HepG2 (cell line): Measurements from ENCODE around the gene EXOC3L4. TPM values are rescaled to one million over a fixed set of nuclear protein-coding genes. Genes with fewer than 3 reads are reported as not detected.

ENCODE experiments used
- EHMT2 ChIP-seq: fragments of 200-600 bp; sonication (generic); IDR thresholded peaks from 2 replicates; pipeline ENCODE4 v1.7.0; 2017; ENCODE audit warnings: antibody characterized with exemption, low read depth, low read length, borderline replicate concordance
- ESRRA ChIP-seq: sonication (generic); formaldehyde crosslinking; IDR thresholded peaks from 2 replicates; pipeline ENCODE4 v1.5.1; 2020; ENCODE audit warnings: mild to moderate bottlenecking, low read depth, missing genetic modification reagents
- HDAC2 ChIP-seq: sonication (generic); formaldehyde crosslinking; IDR thresholded peaks from 2 replicates; pipeline ENCODE4 v1.4.0; 2020; ENCODE audit warnings: missing genetic modification reagents
- HIVEP1 ChIP-seq: sonication (generic); formaldehyde crosslinking; IDR thresholded peaks from 2 replicates; pipeline ENCODE4 v1.4.0; 2020; ENCODE audit warnings: mild to moderate bottlenecking, missing genetic modification reagents
- HNRNPLL ChIP-seq: fragments of 200-400 bp; formaldehyde crosslinking; IDR thresholded peaks from 2 replicates; pipeline ENCODE4 v1.6.1; 2017; ENCODE audit warnings: mild to moderate bottlenecking, low read depth, low read length; ENCODE audit not compliant: poor library complexity, severe bottlenecking
- PRPF4 ChIP-seq: fragments of 200-400 bp; formaldehyde crosslinking; IDR thresholded peaks from 2 replicates; pipeline ENCODE4 v1.6.1; 2016; ENCODE audit warnings: low read length, low read depth; ENCODE audit not compliant: poor library complexity, severe bottlenecking
- RAD21 ChIP-seq: fragments of 450-650 bp; formaldehyde crosslinking; IDR thresholded peaks from 2 replicates; pipeline ENCODE4 v1.5.0; 2020; ENCODE audit warnings: mild to moderate bottlenecking
- RNF2 ChIP-seq: fragments of 450-650 bp; conservative IDR thresholded peaks from 2 replicates; pipeline ENCODE4 v1.6.1; 2016; ENCODE audit warnings: low read depth
- RXRA ChIP-seq: sonication (generic); formaldehyde crosslinking; IDR thresholded peaks from 2 replicates; pipeline ENCODE4 v1.5.1; 2020; ENCODE audit warnings: missing genetic modification reagents
- SP2 ChIP-seq: sonication (generic); formaldehyde crosslinking; IDR thresholded peaks from 2 replicates; pipeline ENCODE4 v1.5.1; 2020; ENCODE audit warnings: mild to moderate bottlenecking, missing genetic modification reagents
- SP4 ChIP-seq: sonication (generic); formaldehyde crosslinking; IDR thresholded peaks from 2 replicates; pipeline ENCODE4 v1.8.1; 2023; ENCODE audit warnings: mild to moderate bottlenecking, missing genetic modification reagents
- ZBTB14 ChIP-seq: sonication (generic); formaldehyde crosslinking; IDR thresholded peaks from 2 replicates; pipeline ENCODE4 v1.4.0; 2020; ENCODE audit warnings: missing genetic modification reagents
- ZFYVE20 ChIP-seq: sonication (generic); formaldehyde crosslinking; IDR thresholded peaks from 2 replicates; pipeline ENCODE4 v1.8.0; 2023; ENCODE audit warnings: low read depth, mild to moderate bottlenecking, moderate library complexity, missing genetic modification reagents, borderline replicate concordance
- ZNF101 ChIP-seq: sonication (generic); formaldehyde crosslinking; IDR thresholded peaks from 2 replicates; pipeline ENCODE4 v1.4.0; 2020; ENCODE audit warnings: mild to moderate bottlenecking, low read depth, missing genetic modification reagents, borderline replicate concordance
- ZNF331 ChIP-seq: sonication (generic); formaldehyde crosslinking; IDR thresholded peaks from 2 replicates; pipeline ENCODE4 v1.4.0; 2020; ENCODE audit warnings: missing genetic modification reagents
- ZNF510 ChIP-seq: sonication (generic); formaldehyde crosslinking; IDR thresholded peaks from 2 replicates; pipeline ENCODE4 v1.4.0; 2020; ENCODE audit warnings: low read depth, mild to moderate bottlenecking, missing genetic modification reagents
- ZNF598 ChIP-seq: sonication (generic); formaldehyde crosslinking; IDR thresholded peaks from 2 replicates; pipeline ENCODE4 v1.5.1; 2020; ENCODE audit warnings: mild to moderate bottlenecking, missing genetic modification reagents, borderline replicate concordance
- ZNF780A ChIP-seq: sonication (generic); formaldehyde crosslinking; IDR thresholded peaks from 2 replicates; pipeline ENCODE4 v1.8.0; 2022; ENCODE audit warnings: mild to moderate bottlenecking, missing genetic modification reagents, moderate library complexity
- ZNF878 ChIP-seq: sonication (generic); formaldehyde crosslinking; IDR thresholded peaks from 2 replicates; pipeline ENCODE4 v1.8.1; 2023; ENCODE audit warnings: mild to moderate bottlenecking, missing genetic modification reagents, moderate library complexity
- ZUFSP ChIP-seq: sonication (generic); formaldehyde crosslinking; IDR thresholded peaks from 2 replicates; pipeline ENCODE4 v1.9.0; 2021; ENCODE audit warnings: missing genetic modification reagents, mild to moderate bottlenecking, borderline replicate concordance
- polyA plus RNA-seq, 8 experiments: library from polyadenylated mRNA; depleted of rRNA in 3 of 8; stranded (reverse) in 7 of 8; unstranded in 1 of 8; fragments of >200 nt; fragmentation: Illumina TruSeq in 4 of 8; extraction: Trizol in 4 of 8; gene quantifications; 2 replicates each; pipeline versions ENCODE4 v1.2.1 to v1.2.3, GENCODE V29; 2011 to 2016; ENCODE audit warnings: low read depth in 4 of 8, missing spikeins in 1 of 8, mixed read lengths in 1 of 8; ENCODE audit not compliant: insufficient read depth in 1 of 8
- total RNA-seq, 5 experiments: library from RNA; depleted of rRNA; stranded (reverse); fragments of >200 nt; fragmentation: Illumina TruSeq; extraction: Trizol; gene quantifications; 2 replicates each; pipeline ENCODE4 v1.2.3, GENCODE V29; 2016; ENCODE audit warnings: low read depth in 1 of 5
- TF ChIP-seq, protein P1 (sequence below): sonication (generic); formaldehyde crosslinking; IDR thresholded peaks from 2 replicates; pipeline ENCODE4 v1.8.0; 2022; ENCODE audit warnings: missing genetic modification reagents, mild to moderate bottlenecking, moderate library complexity, borderline replicate concordance
- TF ChIP-seq, protein P2 (sequence below), 2 experiments: sonication (generic) in 1 of 2; formaldehyde crosslinking in 1 of 2; IDR thresholded peaks; 2 replicates each; pipeline versions ENCODE4 v1.5.1 to v1.6.1; 2011 to 2020; ENCODE audit warnings: borderline replicate concordance in 1 of 2, low read depth in 1 of 2, low read length in 1 of 2, mild to moderate bottlenecking in 1 of 2, missing genetic modification reagents in 1 of 2, moderate library complexity in 1 of 2
- TF ChIP-seq, protein P3 (sequence below): sonication (generic); formaldehyde crosslinking; IDR thresholded peaks from 2 replicates; pipeline ENCODE4 v1.4.0; 2020; ENCODE audit warnings: mild to moderate bottlenecking, missing genetic modification reagents

The EXOC3L4 gene
- total and polyA plus RNA-seq, 2 of the 13 experiments (the other 11 are each of a cell fraction or from before 2014, with no cell fraction given): 11.8 to 27.0 TPM

- no peak for TF ChIP-seq ZBTB14
- no peak for TF ChIP-seq ESRRA
- TF ChIP-seq RAD21 (CRISPR knock-in tag): no peak
- no peak for TF ChIP-seq RNF2
- TF ChIP-seq SP4 (CRISPR knock-in tag): no peak
- peak; percentile 97 for TF ChIP-seq RXRA (CRISPR knock-in tag)
- no peak for TF ChIP-seq HIVEP1 (CRISPR knock-in tag)
- TF ChIP-seq HNRNPLL: no peak
- TF ChIP-seq ZUFSP (CRISPR knock-in tag): no peak
- TF ChIP-seq HDAC2 (CRISPR knock-in tag): no peak
- TF ChIP-seq ZNF101 (CRISPR knock-in tag): no peak
- TF ChIP-seq ZNF878 (CRISPR knock-in tag): no peak
- no peak for TF ChIP-seq EHMT2
- no peak for TF ChIP-seq ZNF510 (CRISPR knock-in tag)
- TF ChIP-seq, protein P1, sequence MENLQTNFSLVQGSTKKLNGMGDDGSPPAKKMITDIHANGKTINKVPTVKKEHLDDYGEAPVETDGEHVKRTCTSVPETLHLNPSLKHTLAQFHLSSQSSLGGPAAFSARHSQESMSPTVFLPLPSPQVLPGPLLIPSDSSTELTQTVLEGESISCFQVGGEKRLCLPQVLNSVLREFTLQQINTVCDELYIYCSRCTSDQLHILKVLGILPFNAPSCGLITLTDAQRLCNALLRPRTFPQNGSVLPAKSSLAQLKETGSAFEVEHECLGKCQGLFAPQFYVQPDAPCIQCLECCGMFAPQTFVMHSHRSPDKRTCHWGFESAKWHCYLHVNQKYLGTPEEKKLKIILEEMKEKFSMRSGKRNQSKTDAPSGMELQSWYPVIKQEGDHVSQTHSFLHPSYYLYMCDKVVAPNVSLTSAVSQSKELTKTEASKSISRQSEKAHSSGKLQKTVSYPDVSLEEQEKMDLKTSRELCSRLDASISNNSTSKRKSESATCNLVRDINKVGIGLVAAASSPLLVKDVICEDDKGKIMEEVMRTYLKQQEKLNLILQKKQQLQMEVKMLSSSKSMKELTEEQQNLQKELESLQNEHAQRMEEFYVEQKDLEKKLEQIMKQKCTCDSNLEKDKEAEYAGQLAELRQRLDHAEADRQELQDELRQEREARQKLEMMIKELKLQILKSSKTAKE (CRISPR knock-in tag): no peak
- TF ChIP-seq, protein P2, sequence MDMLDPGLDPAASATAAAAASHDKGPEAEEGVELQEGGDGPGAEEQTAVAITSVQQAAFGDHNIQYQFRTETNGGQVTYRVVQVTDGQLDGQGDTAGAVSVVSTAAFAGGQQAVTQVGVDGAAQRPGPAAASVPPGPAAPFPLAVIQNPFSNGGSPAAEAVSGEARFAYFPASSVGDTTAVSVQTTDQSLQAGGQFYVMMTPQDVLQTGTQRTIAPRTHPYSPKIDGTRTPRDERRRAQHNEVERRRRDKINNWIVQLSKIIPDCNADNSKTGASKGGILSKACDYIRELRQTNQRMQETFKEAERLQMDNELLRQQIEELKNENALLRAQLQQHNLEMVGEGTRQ (IDR thresholded peaks at IDR 0.05; ENCODE audit: low read depth, low read length): no peak
- TF ChIP-seq, protein P2 (CRISPR knock-in tag; IDR thresholded peaks at IDR 0.05; ENCODE audit: borderline replicate concordance): no peak
- TF ChIP-seq ZNF331 (CRISPR knock-in tag): 0 out of 2 replicates have a peak, but pooled peaks have one; percentile 19
- no peak for TF ChIP-seq ZFYVE20 (CRISPR knock-in tag)
- TF ChIP-seq ZNF780A (CRISPR knock-in tag): no peak
- no peak for TF ChIP-seq ZNF598 (CRISPR knock-in tag)
- peak; percentile 24; the same call in 1 of the 2 replicates for TF ChIP-seq SP2 (CRISPR knock-in tag)
- TF ChIP-seq PRPF4: no peak
- TF ChIP-seq, protein P3, sequence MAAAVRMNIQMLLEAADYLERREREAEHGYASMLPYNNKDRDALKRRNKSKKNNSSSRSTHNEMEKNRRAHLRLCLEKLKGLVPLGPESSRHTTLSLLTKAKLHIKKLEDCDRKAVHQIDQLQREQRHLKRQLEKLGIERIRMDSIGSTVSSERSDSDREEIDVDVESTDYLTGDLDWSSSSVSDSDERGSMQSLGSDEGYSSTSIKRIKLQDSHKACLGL: no peak
Observed at GRCh38 chr14:103155010-103155409, 60.5 kb downstream of the EXOC3L4 start (continued).
